OCI-LY7 (cell line): ENCODE results near the gene INSR. TPM values are rescaled to one million over a fixed set of nuclear protein-coding genes. Genes with fewer than 3 reads are reported as not detected.

ENCODE experiments used
- BruUV-seq: library from RNA; stranded (reverse); fragments of 400-500 nt; replicated peaks from 2 replicates; lab custom pipeline; 2021; lab: Mats Ljungman, UMichigan
- CTCF ChIA-PET: fragments of 300-600 bp; sonication (Branson Sonifier 250); formaldehyde crosslinking; loops from one replicate; lab custom pipeline; 2022; ENCODE audit warnings: antibody characterized with exemption; ENCODE audit not compliant: unreplicated experiment; lab: Charles Lee
- POLR2A ChIA-PET: fragments of 300-600 bp; sonication (Branson Sonifier 250); formaldehyde crosslinking; loops from one replicate; lab custom pipeline; 2022; ENCODE audit warnings: antibody characterized with exemption; lab: Charles Lee
- DNase-seq: peaks from one replicate; pipeline ENCODE4 v3.0.0-alpha.2; 2015; ENCODE audit warnings: low spot score
- H2AFZ ChIP-seq: fragments of 200-600 bp; sonication (generic), shearing (Covaris generic); 2 replicates; pipeline ENCODE4 v1.6.1; 2014; ENCODE audit warnings: mild to moderate bottlenecking, antibody characterized with exemption, low read length, moderate library complexity
- H3K27ac ChIP-seq: fragments of 200-600 bp; sonication (generic); 2 replicates; pipeline ENCODE4 v1.5.1; 2014; ENCODE audit warnings: mixed run types, low read depth, mild to moderate bottlenecking, moderate library complexity, low read length, inconsistent platforms; ENCODE audit not compliant: poor library complexity, severe bottlenecking
- H3K36me3 ChIP-seq: fragments of 200-600 bp; sonication (generic); 2 replicates; pipeline ENCODE4 v1.6.1; 2014; ENCODE audit warnings: mild to moderate bottlenecking, antibody characterized with exemption, low read length, moderate library complexity, mixed read lengths; ENCODE audit not compliant: insufficient read depth
- H3K4me1 ChIP-seq: fragments of 200-600 bp; sonication (generic); 2 replicates; pipeline ENCODE4 v1.5.1; 2014; ENCODE audit warnings: mild to moderate bottlenecking, low read length; ENCODE audit not compliant: insufficient read depth, poor library complexity, severe bottlenecking
- H3K4me2 ChIP-seq: fragments of 200-600 bp; sonication (generic); 2 replicates; pipeline ENCODE4 v1.6.1; 2014; ENCODE audit warnings: mild to moderate bottlenecking, low read length
- H3K4me3 ChIP-seq: fragments of 200-600 bp; sonication (generic); 2 replicates; pipeline ENCODE4 v1.5.1; 2014; ENCODE audit warnings: mild to moderate bottlenecking, low read depth, low read length; ENCODE audit not compliant: poor library complexity, severe bottlenecking
- H3K79me2 ChIP-seq: fragments of 200-600 bp; sonication (generic); 2 replicates; pipeline ENCODE4 v1.6.1; 2016; ENCODE audit warnings: low read depth, mild to moderate bottlenecking, low read length, moderate library complexity, mixed read lengths; ENCODE audit not compliant: insufficient read depth
- H3K9me2 ChIP-seq: fragments of 200-600 bp; sonication (generic); 2 replicates; pipeline ENCODE4 v1.6.1; 2016; ENCODE audit warnings: mild to moderate bottlenecking, low read length, mixed read lengths; ENCODE audit not compliant: insufficient read depth
- H3K9me3 ChIP-seq: fragments of 200-600 bp; sonication (generic); 2 replicates; pipeline ENCODE4 v1.6.1; 2014; ENCODE audit warnings: mild to moderate bottlenecking, mixed run types, low read length, mixed read lengths
- H4K20me1 ChIP-seq: fragments of 200-600 bp; sonication (generic); 2 replicates; pipeline ENCODE4 v1.6.1; 2014; ENCODE audit warnings: mild to moderate bottlenecking, antibody characterized with exemption, low read length, moderate library complexity, mixed read lengths; ENCODE audit not compliant: insufficient read depth
- EZH2phosphoT487 ChIP-seq: fragments of 200-600 bp; sonication (generic); IDR thresholded peaks from 2 replicates; pipeline ENCODE4 v1.6.1; 2018; ENCODE audit warnings: low read depth, borderline replicate concordance, mild to moderate bottlenecking, mixed run types, antibody characterized with exemption, low read length, moderate library complexity, mixed read lengths
- intact Hi-C: fragments of 100-400 bp; cut with micrococcal nuclease; formaldehyde crosslinking; loops from one replicate; pipeline ENCODE4 v1.10.0; 2022; ENCODE audit not compliant: unreplicated experiment
- total RNA-seq, 2 experiments: library from RNA; depleted of rRNA in 1 of 2; stranded (reverse); fragments of >200 nt in 1 of 2; shearing (Covaris generic) in 1 of 2; gene quantifications; 2 replicates each; pipeline ENCODE4 v1.2.3, GENCODE V29; 2014 to 2022
- TF ChIP-seq, protein P1 (sequence below): fragments of 200-600 bp; sonication (generic); conservative IDR thresholded peaks from 2 replicates; pipeline ENCODE4 v1.5.1; 2014; ENCODE audit warnings: mild to moderate bottlenecking, antibody characterized with exemption, low read length, moderate library complexity, mixed read lengths

The INSR gene
- total RNA-seq, 2 experiments from 2014 or later = 57.7 to 74.0 TPM

DNA sequence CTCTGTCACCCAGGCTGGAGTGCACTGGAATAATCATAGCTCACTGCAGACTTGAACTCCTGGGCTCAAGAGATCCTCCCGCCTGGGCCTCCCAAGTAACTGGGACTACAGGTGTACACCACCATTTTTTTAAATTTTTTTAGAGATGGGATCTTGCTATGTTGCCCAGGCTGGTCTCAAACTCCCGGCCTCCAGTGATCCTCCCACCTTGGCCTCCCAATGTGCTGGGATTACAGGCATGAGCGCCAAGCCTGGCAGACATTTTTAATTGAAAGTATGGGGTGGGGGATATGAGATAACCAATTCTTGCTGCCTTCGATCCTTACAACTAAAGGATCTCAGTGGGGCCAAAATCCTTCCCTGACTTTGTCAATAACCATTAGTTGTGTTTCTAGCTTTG is 132.9 kb downstream of the INSR start:
- H3K4me3 ChIP-seq = no peak overlapping the region
- no peaks in the 10 kb centered on the region for H3K9me3 ChIP-seq
- H3K4me1 ChIP-seq = no peaks in the 10 kb centered on the region
- no peaks in the 10 kb centered on the region for H3K79me2 ChIP-seq
- no peaks in the 10 kb centered on the region for H3K9me2 ChIP-seq
- H3K4me2 ChIP-seq = no peak overlapping the region
- TF ChIP-seq, protein P1, sequence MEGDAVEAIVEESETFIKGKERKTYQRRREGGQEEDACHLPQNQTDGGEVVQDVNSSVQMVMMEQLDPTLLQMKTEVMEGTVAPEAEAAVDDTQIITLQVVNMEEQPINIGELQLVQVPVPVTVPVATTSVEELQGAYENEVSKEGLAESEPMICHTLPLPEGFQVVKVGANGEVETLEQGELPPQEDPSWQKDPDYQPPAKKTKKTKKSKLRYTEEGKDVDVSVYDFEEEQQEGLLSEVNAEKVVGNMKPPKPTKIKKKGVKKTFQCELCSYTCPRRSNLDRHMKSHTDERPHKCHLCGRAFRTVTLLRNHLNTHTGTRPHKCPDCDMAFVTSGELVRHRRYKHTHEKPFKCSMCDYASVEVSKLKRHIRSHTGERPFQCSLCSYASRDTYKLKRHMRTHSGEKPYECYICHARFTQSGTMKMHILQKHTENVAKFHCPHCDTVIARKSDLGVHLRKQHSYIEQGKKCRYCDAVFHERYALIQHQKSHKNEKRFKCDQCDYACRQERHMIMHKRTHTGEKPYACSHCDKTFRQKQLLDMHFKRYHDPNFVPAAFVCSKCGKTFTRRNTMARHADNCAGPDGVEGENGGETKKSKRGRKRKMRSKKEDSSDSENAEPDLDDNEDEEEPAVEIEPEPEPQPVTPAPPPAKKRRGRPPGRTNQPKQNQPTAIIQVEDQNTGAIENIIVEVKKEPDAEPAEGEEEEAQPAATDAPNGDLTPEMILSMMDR = no peak
- TF ChIP-seq EZH2phosphoT487 = no peak
- no peaks in the 10 kb centered on the region for H4K20me1 ChIP-seq
- no peak overlapping the region for H3K27ac ChIP-seq
- no TSS peak for BruUV-seq
- H2AFZ ChIP-seq = no peak overlapping the region
- ChIA-PET CTCF (no interaction called here), POLR2A (no interaction called here)
- H3K36me3 ChIP-seq = peaks cover 70% of the 10 kb centered on the region
- intact Hi-C loops = no loop called here
- no peak for DNase-seq

DNA sequence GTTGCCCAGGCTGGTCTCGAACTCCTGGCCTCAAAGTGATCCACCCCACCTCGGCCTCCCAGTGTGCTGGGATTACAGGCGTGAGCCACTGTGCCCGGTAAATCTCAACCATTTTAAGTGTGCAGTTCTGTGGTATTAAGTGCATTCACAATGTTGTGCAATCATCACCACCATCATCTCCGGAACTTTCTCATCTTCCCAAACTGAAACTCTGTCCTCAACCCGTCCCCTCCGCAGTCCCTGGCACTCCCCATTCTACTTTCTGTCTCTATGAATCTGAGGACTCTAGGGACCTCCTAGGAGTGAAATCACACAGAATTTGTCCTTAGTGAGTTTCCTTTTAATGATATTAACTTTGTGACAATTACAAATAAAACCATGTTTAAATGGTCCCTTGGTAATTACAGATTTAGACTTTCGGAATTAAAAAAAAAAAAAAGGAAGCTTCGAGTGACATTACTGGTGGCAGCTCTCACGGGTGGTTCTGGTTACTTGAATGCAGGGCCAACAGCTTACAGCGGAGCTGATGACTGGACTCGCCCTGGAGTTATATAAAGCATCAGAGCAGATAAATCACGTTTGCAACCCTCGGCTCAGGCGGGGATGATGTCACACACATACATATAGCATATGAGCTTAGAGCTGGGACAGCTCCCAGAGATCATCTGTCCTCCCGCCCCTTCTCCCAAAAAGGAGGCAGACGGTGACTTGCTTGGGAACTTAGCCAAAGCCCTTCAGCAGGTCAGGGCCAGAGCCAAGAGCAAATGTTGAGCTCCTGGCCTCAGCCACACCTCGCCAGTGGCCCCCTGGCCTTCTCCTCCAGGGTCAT is 134.9 kb downstream of the INSR start:
- DNase-seq = no peak
- no peak overlapping the region for H2AFZ ChIP-seq
- no TSS peak for BruUV-seq
- intact Hi-C loops = no loop called here
- no peak overlapping the region for H3K4me3 ChIP-seq
- no peaks in the 10 kb centered on the region for H3K9me3 ChIP-seq
- no peaks in the 10 kb centered on the region for H3K9me2 ChIP-seq
- no peaks in the 10 kb centered on the region for H4K20me1 ChIP-seq
- H3K4me1 ChIP-seq = no peaks in the 10 kb centered on the region
- TF ChIP-seq, protein P1 = no peak
- no peak for TF ChIP-seq EZH2phosphoT487
- H3K27ac ChIP-seq = no peak overlapping the region
- no peak overlapping the region for H3K4me2 ChIP-seq
- peaks cover 61% of the 10 kb centered on the region for H3K36me3 ChIP-seq
- ChIA-PET CTCF (no interaction called here), POLR2A (interaction anchor here (0.5 kb wide), 1 partner anchor 342 kb away, joined by 3 read pairs; no protein-coding TSS in a partner anchor)
- H3K79me2 ChIP-seq = no peaks in the 10 kb centered on the region

DNA sequence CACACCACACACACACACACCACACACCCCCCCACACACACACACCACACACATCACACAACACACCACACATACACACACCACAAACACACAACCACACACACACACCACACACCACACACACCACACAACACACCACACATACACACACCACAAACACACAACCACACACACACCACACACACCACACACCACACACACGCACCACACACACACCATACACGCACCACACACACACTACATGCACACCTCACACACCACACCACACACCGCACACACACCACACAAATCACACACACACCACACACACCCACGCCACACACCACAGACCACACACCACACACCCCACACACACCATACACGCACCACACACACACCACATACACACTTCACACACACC is 141.2 kb downstream of the INSR start:
- no TSS peak for BruUV-seq
- CTCF ChIA-PET = no interaction called here
- Histone ChIP-seq H3K4me2 (no peak overlapping the region), H2AFZ (no peak overlapping the region), H3K36me3 (peaks cover 31% of the 10 kb centered on the region; the same call in 1 of the 2 replicates), H4K20me1 (no peaks in the 10 kb centered on the region), H3K27ac (no peak overlapping the region), H3K4me1 (no peaks in the 10 kb centered on the region), H3K4me3 (no peak overlapping the region), H3K79me2 (no peaks in the 10 kb centered on the region), H3K9me2 (no peaks in the 10 kb centered on the region), H3K9me3 (no peaks in the 10 kb centered on the region)
- POLR2A ChIA-PET = no interaction called here
- TF ChIP-seq, protein P1 = no peak
- no peak for TF ChIP-seq EZH2phosphoT487
- intact Hi-C loops = no loop called here
- DNase-seq = no peak
